GM21360 (cell line): ENCODE data around the gene GNAQ.

Experiments used
- ATAC-seq: cut with Tn5 transposase; IDR thresholded peaks from one replicate; pipeline ENCODE4 v1.9.1; 2021; ENCODE audit warnings: mild to moderate bottlenecking, moderate library complexity; ENCODE audit not compliant: unreplicated experiment

The GNAQ gene

DNA sequence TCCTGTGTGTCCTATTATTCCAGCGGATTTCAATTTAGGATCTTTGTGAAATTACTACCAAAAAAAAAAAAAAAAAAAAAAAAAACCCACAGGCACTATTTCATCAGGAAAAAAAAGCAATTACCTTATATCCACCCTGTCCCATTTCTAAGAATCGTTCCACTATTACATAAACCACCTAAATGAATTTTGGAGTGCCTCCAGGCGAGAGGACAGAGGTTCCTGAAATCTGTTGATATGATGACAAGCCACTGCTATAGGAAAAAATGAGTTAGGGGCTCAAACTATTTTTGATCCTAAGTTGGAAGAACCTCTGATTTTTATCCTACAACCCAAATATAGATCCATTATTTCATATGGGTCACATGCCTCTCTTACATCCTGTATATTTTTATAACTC is 177.9 kb downstream of the GNAQ start:
- ATAC-seq, result no peak

GRCh38 chr9:77851882-77852595 is 179.6 kb downstream of the GNAQ start:
- no peak for ATAC-seq

DNA sequence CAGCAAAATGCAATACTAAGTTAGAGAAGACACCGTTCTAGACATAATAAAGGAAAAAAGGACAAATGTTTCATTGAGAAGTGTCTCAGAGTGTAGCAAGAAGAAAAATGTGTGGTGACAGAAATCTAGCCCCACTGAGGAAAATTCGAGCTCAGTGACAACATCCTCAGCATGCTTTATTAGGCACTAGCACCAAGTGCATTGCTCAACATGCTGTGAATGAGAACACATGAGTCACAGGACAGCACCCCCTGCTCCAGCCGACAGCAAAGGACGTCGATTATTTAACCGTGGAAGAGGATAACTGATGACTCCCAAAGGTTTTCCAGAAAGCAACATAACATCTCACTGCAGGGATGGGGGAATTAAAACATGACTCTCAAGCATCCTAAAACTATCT is 182.7 kb downstream of the GNAQ start:
- no peak for ATAC-seq

DNA sequence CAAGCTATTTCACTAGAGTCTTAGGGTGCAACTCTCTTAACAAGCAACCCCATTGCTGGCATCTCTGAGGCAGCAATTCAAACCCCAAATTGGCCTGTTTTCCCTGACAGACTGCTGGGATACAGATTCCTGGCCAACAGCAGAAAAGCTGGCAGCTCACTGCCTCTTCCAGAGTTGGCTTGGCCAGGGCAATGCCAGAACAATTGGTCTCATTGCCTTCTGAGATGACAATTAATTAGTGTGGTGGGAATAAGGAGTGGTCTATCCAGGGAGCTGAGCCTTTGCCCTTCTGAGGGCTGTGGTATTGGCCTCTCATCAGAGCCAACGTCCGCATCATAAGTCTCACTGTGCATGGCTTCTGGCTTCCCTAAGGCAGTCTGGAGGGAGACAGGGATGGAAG is 183.2 kb downstream of the GNAQ start:
- ATAC-seq, result no peak

- ATAC-seq, result no peak
Measured at GRCh38 chr9:77847626-77848025, 184.0 kb downstream of the GNAQ start.

DNA sequence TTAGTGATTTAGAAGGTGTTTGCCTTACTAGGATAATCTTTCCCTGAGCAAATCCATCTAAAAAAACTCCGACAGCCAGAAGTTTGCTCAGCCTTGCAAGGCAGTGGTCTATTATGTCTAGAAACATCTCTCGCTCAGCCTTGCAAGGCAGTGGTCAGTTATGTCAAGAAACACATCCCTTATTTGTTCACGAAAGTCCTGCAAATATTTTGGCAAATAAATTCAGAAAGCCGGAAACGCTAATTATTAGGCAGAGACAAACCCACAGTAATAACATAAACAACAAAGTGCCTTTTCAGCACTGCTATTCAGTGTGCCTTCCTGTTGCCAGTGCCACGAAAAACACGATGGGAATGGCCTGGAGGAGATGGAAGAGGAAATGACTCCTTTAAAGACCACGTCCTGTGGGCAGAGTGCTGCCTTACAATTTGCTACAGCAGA is 184.5 kb downstream of the GNAQ start:
- no peak for ATAC-seq

DNA sequence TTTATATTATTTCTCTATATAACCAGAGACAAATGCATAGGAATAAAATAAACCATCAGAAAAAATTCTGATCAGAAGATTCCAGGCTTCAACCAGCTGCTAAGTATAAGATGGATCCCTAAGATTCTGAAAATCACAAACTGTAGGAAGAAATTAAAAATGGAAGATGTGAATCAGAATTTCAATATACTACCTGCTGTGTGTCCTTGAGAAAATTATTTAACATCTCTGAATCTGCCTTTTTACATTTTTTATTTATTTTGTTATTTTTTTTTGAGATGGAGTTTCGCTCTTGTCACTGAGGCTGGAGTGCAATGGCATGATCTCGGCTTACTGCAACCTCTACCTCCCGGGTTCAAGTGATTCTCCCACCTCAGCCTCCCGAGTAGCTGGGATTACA is 187.2 kb downstream of the GNAQ start:
- ATAC-seq, result no peak

DNA sequence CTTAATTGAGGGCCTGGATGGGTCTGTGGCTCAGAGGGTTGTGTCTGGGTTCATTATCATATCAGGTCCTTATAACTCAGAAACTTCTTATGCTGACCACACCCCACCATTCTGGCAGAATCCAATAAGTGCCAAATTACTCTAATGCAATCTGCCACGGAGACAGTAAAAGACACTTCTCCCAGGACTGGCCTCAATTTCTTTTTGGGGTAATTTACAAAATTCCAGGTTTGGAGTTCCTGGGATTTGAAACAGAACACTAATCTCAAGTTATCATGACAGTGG is 187.8 kb downstream of the GNAQ start:
- ATAC-seq, result no peak

DNA sequence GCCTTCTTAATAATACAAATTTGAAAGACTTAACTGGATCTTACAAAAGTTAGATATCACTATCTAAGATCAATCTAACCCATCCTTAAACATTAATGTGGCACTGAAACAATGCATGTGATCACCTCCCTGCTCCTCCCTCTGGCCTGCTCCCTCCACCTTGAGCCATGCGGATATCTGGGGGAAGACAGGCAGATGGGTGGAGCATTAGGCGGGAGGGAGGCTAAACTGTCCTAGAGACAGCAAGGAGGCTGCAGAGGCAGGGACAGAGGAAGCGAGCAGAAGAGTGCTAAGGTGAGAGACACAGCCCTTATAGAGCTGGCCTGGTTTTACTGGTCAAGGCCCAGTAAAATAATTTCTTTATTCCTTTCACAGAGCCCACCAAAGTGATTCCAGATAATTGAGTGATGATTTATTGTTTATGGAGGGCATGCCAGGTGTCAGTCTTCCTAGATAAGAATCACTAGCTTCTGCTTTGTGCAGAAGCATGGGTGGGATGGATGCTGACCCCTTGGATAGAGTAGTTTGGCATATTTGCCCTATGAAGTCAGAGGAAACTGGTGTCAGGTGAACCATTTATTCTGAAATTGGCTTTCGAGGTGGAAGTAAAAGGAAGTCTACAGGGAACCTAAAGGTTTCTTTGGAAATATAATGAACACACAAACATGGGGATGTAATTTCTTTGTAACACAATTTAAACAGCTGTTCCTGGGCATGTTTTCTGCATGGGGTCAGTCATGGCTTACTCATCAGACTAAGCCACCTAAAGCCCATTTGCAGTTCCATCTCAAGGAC is 188.3 kb downstream of the GNAQ start:
- no peak for ATAC-seq

DNA sequence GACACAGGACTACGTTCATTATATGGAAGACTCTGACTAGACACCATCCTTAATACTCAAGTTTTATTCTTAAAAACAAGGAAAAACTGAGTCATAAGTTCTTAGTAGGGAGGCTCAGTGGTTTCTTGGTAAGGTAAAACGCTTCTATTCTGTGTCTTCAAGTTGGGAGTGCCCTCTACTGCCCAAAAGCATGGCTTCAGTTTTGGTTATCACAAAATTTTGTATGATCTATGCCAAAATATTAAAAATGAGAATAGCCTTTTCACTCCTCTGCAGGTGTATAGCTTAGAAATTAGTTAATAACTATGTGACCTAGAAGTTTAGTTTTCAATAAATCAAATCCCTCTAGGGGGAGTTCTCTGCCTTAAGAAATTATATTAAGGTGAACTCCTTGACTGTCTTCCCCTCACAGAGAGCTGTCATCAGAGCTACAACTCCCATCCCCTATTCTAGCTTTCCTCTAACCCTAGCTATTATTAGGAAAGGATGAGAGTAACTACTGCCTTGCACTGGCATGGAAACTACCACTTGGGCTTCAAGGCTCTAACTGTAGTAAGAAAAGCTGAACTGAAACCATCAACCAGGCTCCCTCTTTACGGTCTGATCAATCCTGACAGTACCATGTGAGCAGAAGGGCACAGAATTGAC is 189.7 kb downstream of the GNAQ start:
- peak; percentile 92 for ATAC-seq

DNA sequence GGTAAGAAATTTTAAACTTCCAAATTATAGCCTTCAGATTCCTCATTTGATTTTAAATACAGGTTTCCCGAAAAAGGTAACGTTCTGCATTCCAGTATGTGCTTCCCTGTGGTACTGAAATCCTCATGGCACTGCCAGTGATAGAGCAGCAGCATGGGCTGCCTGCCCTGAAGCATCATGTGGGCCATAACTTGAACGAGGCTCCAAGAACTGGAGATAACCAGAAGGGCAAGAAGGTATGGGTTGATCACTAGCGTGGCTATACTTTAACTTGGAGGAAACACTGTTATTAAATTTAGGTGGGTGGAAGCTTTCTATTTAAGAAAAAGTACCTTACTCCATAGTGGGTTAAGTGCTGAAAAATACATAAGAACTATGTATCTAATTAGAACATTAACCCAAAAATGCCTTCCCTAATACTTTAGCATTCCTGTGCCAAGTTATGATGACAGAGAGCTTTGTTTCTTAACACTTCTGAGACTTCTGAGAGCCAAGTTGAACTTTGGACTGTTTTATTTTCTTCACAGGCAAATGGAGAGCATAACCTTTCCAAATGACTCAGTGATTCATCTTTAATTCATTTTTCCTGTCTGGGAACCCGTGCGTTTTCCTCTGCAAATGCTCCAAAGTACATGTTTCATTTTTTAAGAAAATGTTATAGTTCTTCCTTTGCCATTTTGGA is 192.0 kb downstream of the GNAQ start:
- ATAC-seq, result no peak

GRCh38 chr9:77838986-77839385 is 192.6 kb downstream of the GNAQ start:
- ATAC-seq, result no peak

DNA sequence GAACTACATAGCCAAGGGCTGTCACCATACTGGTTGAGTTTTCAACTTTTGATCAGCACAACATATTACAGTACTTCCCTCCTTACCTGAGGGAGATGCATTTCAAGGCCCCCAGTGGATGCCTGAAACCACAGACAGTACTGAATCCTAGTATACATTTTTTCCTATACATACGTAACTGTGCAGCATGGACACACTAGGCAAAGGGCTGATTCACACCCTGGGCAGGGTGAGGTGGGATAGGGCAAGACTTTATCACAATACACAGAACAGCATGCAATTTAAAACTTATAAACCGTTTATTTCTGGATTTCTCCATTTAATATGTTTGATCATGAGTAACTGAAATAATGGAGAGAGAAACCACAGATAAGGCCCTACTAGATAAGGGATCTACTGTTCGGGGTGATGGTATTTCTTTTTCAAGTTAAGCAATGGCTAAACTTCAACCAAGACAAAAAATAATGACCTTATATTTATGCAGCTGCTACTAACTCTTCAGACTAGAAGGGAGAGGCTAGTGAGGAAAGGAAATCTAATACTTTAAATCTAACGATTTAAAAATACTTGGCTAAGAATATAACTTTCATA is 196.6 kb downstream of the GNAQ start:
- no peak for ATAC-seq

GRCh38 chr9:77833561-77834429 is 197.8 kb downstream of the GNAQ start:
- no peak for ATAC-seq

- no peak for ATAC-seq
Measured at GRCh38 chr9:77832639-77833038, 199.0 kb downstream of the GNAQ start.

GRCh38 chr9:77831781-77832180 is 199.8 kb downstream of the GNAQ start:
- no peak for ATAC-seq

DNA sequence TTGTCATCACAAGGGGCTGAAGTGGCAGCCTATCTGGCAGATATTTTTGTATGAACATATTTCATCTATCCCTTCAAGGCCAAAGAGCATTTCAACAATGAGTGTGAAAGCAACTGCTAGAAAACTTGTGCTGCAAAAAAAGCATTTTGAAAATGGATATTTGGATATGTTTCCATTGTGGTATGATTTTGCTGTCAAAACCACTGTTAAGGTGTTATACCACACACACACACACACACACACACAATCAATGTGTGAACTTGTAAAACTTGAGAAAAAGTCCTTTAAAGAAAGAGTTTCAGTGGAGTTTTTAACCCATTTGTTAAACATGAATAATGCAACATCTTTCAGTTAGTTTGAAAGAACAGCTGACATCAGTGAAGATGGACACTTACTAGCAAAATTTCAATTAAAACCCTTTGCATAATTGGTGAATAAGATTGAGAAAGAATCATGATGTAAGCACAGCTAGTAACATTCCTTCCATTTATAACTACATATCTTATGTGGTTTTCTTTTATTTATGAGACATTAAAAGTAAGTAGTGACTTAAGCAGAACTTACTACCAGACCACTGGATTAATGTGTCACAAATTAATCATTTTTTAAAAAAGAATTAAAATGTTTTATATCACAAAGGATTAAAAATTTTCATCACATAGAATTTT is 200.9 kb downstream of the GNAQ start:
- no peak for ATAC-seq

- ATAC-seq, result no peak
Measured at GRCh38 chr9:77829420-77829819, 202.2 kb downstream of the GNAQ start.

- ATAC-seq, result peak; percentile 72
Measured at GRCh38 chr9:77827104-77827784, 204.4 kb downstream of the GNAQ start.
